BLaER1 (cell line): ENCODE data around the gene GPC6.
"Not testable (repeated sequence)": the region's sequence is repeated elsewhere in the genome, so short reads cannot be mapped to it uniquely, and the experiment has no call there.

Experiments
- H3K27ac ChIP-seq: shearing (Covaris generic); formaldehyde crosslinking; 2 replicates; pipeline ENCODE4 v1.8.1; 2022
- H3K27me3 ChIP-seq: shearing (Covaris generic); formaldehyde crosslinking; 2 replicates; pipeline ENCODE4 v1.8.1; 2022
- H3K36me3 ChIP-seq: shearing (Covaris generic); formaldehyde crosslinking; 2 replicates; pipeline ENCODE4 v1.8.1; 2022
- H3K4me1 ChIP-seq: shearing (Covaris generic); formaldehyde crosslinking; 2 replicates; pipeline ENCODE4 v1.8.1; 2022
- H3K4me2 ChIP-seq: shearing (Covaris generic); formaldehyde crosslinking; 2 replicates; pipeline ENCODE4 v1.8.1; 2022
- H3K4me3 ChIP-seq: shearing (Covaris generic); formaldehyde crosslinking; 2 replicates; pipeline ENCODE4 v1.8.1; 2022
- H3K9ac ChIP-seq: shearing (Covaris generic); formaldehyde crosslinking; 2 replicates; pipeline ENCODE4 v1.8.1; 2022
- H3K9me3 ChIP-seq: shearing (Covaris generic); formaldehyde crosslinking; 2 replicates; pipeline ENCODE4 v1.8.1; 2022
- H4K20me1 ChIP-seq: shearing (Covaris generic); formaldehyde crosslinking; 2 replicates; pipeline ENCODE4 v1.8.1; 2022
- Cebpa-rat ChIP-seq: shearing (Covaris generic); IDR thresholded peaks from 2 replicates; pipeline ENCODE4 v1.8.1; 2022

GPC6 gene

GRCh38 chr13:93477238-93477637, 250.6 kb downstream of the GPC6 start:
- TF ChIP-seq Cebpa-rat: no peak
- no peaks in the 10 kb centered on the region for H3K27me3 ChIP-seq
- peaks cover 17% of the 10 kb centered on the region for H3K9me3 ChIP-seq
- H3K4me1 ChIP-seq: no peaks in the 10 kb centered on the region
- H3K9ac ChIP-seq: no peak overlapping the region
- no peaks in the 10 kb centered on the region for H4K20me1 ChIP-seq
- no peak overlapping the region for H3K4me3 ChIP-seq
- H3K4me2 ChIP-seq: no peak overlapping the region
- H3K27ac ChIP-seq: no peak overlapping the region
- no peaks in the 10 kb centered on the region for H3K36me3 ChIP-seq

GRCh38 chr13:93480553-93481106, 254.0 kb downstream of the GPC6 start:
- Histone ChIP-seq H3K4me2 (no peak overlapping the region), H3K9ac (no peak overlapping the region), H3K4me1 (no peaks in the 10 kb centered on the region), H4K20me1 (no peaks in the 10 kb centered on the region), H3K4me3 (no peak overlapping the region), H3K27me3 (no peaks in the 10 kb centered on the region), H3K36me3 (no peaks in the 10 kb centered on the region), H3K27ac (no peak overlapping the region), H3K9me3 (no peaks in the 10 kb centered on the region)
- no peak for TF ChIP-seq Cebpa-rat

- not testable (repeated sequence) for H4K20me1 ChIP-seq, H3K27me3 ChIP-seq, H3K4me3 ChIP-seq, H3K36me3 ChIP-seq, H3K4me2 ChIP-seq, H3K27ac ChIP-seq, H3K4me1 ChIP-seq, H3K9ac ChIP-seq, H3K9me3 ChIP-seq
These were observed 269.5 kb downstream of the GPC6 start for GRCh38 chr13:93496117-93496516.

GRCh38 chr13:93496985-93497673, 270.5 kb downstream of the GPC6 start:
- H3K4me3 ChIP-seq: no peak overlapping the region

GRCh38 chr13:93499991-93500390, 273.4 kb downstream of the GPC6 start:
- Histone ChIP-seq H3K4me2 (no peak overlapping the region), H3K9me3 (no peaks in the 10 kb centered on the region), H4K20me1 (no peaks in the 10 kb centered on the region), H3K9ac (no peak overlapping the region), H3K4me1 (no peaks in the 10 kb centered on the region), H3K4me3 (no peak overlapping the region), H3K36me3 (no peaks in the 10 kb centered on the region), H3K27ac (no peak overlapping the region), H3K27me3 (no peaks in the 10 kb centered on the region)
- TF ChIP-seq Cebpa-rat: no peak

More at GRCh38 chr13:93496985-93497673, 270.5 kb downstream of the GPC6 start:
- Histone ChIP-seq H3K9ac (no peak overlapping the region), H3K27me3 (no peaks in the 10 kb centered on the region), H3K27ac (no peak overlapping the region), H3K4me1 (no peaks in the 10 kb centered on the region), H3K4me2 (no peak overlapping the region), H4K20me1 (no peaks in the 10 kb centered on the region), H3K9me3 (no peaks in the 10 kb centered on the region), H3K36me3 (no peaks in the 10 kb centered on the region)
- no peak for TF ChIP-seq Cebpa-rat

GRCh38 chr13:93502071-93502470, 275.5 kb downstream of the GPC6 start:
- Histone ChIP-seq H3K9ac (no peak overlapping the region), H3K36me3 (no peaks in the 10 kb centered on the region), H3K4me2 (no peak overlapping the region), H3K9me3 (no peaks in the 10 kb centered on the region), H3K27me3 (no peaks in the 10 kb centered on the region), H3K4me1 (no peaks in the 10 kb centered on the region), H4K20me1 (no peaks in the 10 kb centered on the region), H3K27ac (no peak overlapping the region), H3K4me3 (no peak overlapping the region)
- no peak for TF ChIP-seq Cebpa-rat

- no peak overlapping the region for H3K9ac ChIP-seq
- H3K27me3 ChIP-seq: no peaks in the 10 kb centered on the region
- no peaks in the 10 kb centered on the region for H3K9me3 ChIP-seq
- H3K4me2 ChIP-seq: no peak overlapping the region
- H3K4me1 ChIP-seq: no peaks in the 10 kb centered on the region
- TF ChIP-seq Cebpa-rat: no peak
- no peak overlapping the region for H3K27ac ChIP-seq
- no peak overlapping the region for H3K4me3 ChIP-seq
- no peaks in the 10 kb centered on the region for H3K36me3 ChIP-seq
- no peaks in the 10 kb centered on the region for H4K20me1 ChIP-seq
These were observed 276.5 kb downstream of the GPC6 start for GRCh38 chr13:93502987-93503615.

- Histone ChIP-seq H3K27me3 (no peaks in the 10 kb centered on the region), H3K4me3 (no peak overlapping the region), H3K4me1 (no peaks in the 10 kb centered on the region), H4K20me1 (no peaks in the 10 kb centered on the region), H3K36me3 (no peaks in the 10 kb centered on the region), H3K27ac (no peak overlapping the region), H3K9me3 (no peaks in the 10 kb centered on the region), H3K9ac (no peak overlapping the region), H3K4me2 (no peak overlapping the region)
- TF ChIP-seq Cebpa-rat: no peak
These were observed 278.7 kb downstream of the GPC6 start for GRCh38 chr13:93505104-93505952.

GRCh38 chr13:93511011-93511410, 284.4 kb downstream of the GPC6 start:
- Histone ChIP-seq H3K4me1 (no peaks in the 10 kb centered on the region), H3K9ac (no peak overlapping the region), H3K9me3 (no peaks in the 10 kb centered on the region), H3K27me3 (no peaks in the 10 kb centered on the region), H3K4me2 (no peak overlapping the region), H4K20me1 (no peaks in the 10 kb centered on the region), H3K4me3 (no peak overlapping the region), H3K27ac (no peak overlapping the region), H3K36me3 (no peaks in the 10 kb centered on the region)
- no peak for TF ChIP-seq Cebpa-rat

- H4K20me1 ChIP-seq: no peaks in the 10 kb centered on the region
- H3K4me2 ChIP-seq: no peak overlapping the region
- H3K27me3 ChIP-seq: no peaks in the 10 kb centered on the region
- H3K36me3 ChIP-seq: no peaks in the 10 kb centered on the region
- no peak overlapping the region for H3K4me3 ChIP-seq
- no peaks in the 10 kb centered on the region for H3K9me3 ChIP-seq
- no peak overlapping the region for H3K9ac ChIP-seq
- H3K27ac ChIP-seq: no peak overlapping the region
- no peak for TF ChIP-seq Cebpa-rat
- H3K4me1 ChIP-seq: no peaks in the 10 kb centered on the region
These were observed 288.7 kb downstream of the GPC6 start for GRCh38 chr13:93515267-93515666.
